ENCODE measurements around the gene PPIL4. TPM values are rescaled to one million over a fixed set of nuclear protein-coding genes. Genes with fewer than 3 reads are reported as not detected.

PPIL4 gene
- total RNA-seq, 1 experiment from 2014 or later = 43.0 TPM

- ChIA-PET CTCF (no interaction called here), POLR2A (ENCODE audit: low non-redundant PET) (no interaction called here)
- H3K4me1 ChIP-seq (ENCODE audit: insufficient read depth, low read length, poor library complexity, severe bottlenecking) = peaks cover 7% of the 10 kb centered on the region
- no peak for DNase-seq (ENCODE audit: low spot score)
- intact Hi-C loops (cut with micrococcal nuclease; ENCODE audit: unreplicated experiment) = no loop called here
- H3K9me3 ChIP-seq (ENCODE audit: low read depth, low read length, poor library complexity, severe bottlenecking) = no peaks in the 10 kb centered on the region
- no peak for TF ChIP-seq EZH2 (IDR thresholded peaks at IDR 0.05; ENCODE audit: borderline replicate concordance, low read depth, low read length, poor library complexity, severe bottlenecking)
- TF ChIP-seq, protein P1, sequence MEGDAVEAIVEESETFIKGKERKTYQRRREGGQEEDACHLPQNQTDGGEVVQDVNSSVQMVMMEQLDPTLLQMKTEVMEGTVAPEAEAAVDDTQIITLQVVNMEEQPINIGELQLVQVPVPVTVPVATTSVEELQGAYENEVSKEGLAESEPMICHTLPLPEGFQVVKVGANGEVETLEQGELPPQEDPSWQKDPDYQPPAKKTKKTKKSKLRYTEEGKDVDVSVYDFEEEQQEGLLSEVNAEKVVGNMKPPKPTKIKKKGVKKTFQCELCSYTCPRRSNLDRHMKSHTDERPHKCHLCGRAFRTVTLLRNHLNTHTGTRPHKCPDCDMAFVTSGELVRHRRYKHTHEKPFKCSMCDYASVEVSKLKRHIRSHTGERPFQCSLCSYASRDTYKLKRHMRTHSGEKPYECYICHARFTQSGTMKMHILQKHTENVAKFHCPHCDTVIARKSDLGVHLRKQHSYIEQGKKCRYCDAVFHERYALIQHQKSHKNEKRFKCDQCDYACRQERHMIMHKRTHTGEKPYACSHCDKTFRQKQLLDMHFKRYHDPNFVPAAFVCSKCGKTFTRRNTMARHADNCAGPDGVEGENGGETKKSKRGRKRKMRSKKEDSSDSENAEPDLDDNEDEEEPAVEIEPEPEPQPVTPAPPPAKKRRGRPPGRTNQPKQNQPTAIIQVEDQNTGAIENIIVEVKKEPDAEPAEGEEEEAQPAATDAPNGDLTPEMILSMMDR (conservative IDR thresholded peaks at IDR 0.05; ENCODE audit: low read depth, low read length) = no peak
- H3K36me3 ChIP-seq (ENCODE audit: insufficient read depth, low read length, poor library complexity, severe bottlenecking) = no peaks in the 10 kb centered on the region
- H3K4me3 ChIP-seq (ENCODE audit: low read depth, low read length, poor library complexity, severe bottlenecking) = no peak overlapping the region
- H3K27me3 ChIP-seq (replicated peaks; ENCODE audit: insufficient read depth, low read depth, low read length, poor library complexity) = no peaks in the 10 kb centered on the region
- H3K27ac ChIP-seq (ENCODE audit: low read depth, low read length, poor library complexity, severe bottlenecking) = no peak overlapping the region
- BruUV-seq (replicated peaks) = no TSS peak
Observed at GRCh38 chr6:149457316-149457884, 88.4 kb downstream of the PPIL4 start.

GRCh38 chr6:149456311-149457021, 89.4 kb downstream of the PPIL4 start:
- Histone ChIP-seq H3K4me1 (ENCODE audit: insufficient read depth, low read length, poor library complexity, severe bottlenecking) (peaks cover 7% of the 10 kb centered on the region), H3K27ac (ENCODE audit: low read depth, low read length, poor library complexity, severe bottlenecking) (no peak overlapping the region), H3K36me3 (ENCODE audit: insufficient read depth, low read length, poor library complexity, severe bottlenecking) (no peaks in the 10 kb centered on the region), H3K9me3 (ENCODE audit: low read depth, low read length, poor library complexity, severe bottlenecking) (no peaks in the 10 kb centered on the region), H3K4me3 (ENCODE audit: low read depth, low read length, poor library complexity, severe bottlenecking) (no peak overlapping the region), H3K27me3 (replicated peaks; ENCODE audit: insufficient read depth, low read depth, low read length, poor library complexity) (no peaks in the 10 kb centered on the region)
- DNase-seq (ENCODE audit: low spot score) = no peak
- BruUV-seq (replicated peaks) = no TSS peak
- CTCF ChIA-PET = no interaction called here
- intact Hi-C loops (cut with micrococcal nuclease; ENCODE audit: unreplicated experiment) = no loop called here
- TF ChIP-seq EZH2 (IDR thresholded peaks at IDR 0.05; ENCODE audit: borderline replicate concordance, low read depth, low read length, poor library complexity, severe bottlenecking) = no peak
- TF ChIP-seq, protein P1 (conservative IDR thresholded peaks at IDR 0.05; ENCODE audit: low read depth, low read length) = no peak
- POLR2A ChIA-PET (ENCODE audit: low non-redundant PET) = no interaction called here

DNA sequence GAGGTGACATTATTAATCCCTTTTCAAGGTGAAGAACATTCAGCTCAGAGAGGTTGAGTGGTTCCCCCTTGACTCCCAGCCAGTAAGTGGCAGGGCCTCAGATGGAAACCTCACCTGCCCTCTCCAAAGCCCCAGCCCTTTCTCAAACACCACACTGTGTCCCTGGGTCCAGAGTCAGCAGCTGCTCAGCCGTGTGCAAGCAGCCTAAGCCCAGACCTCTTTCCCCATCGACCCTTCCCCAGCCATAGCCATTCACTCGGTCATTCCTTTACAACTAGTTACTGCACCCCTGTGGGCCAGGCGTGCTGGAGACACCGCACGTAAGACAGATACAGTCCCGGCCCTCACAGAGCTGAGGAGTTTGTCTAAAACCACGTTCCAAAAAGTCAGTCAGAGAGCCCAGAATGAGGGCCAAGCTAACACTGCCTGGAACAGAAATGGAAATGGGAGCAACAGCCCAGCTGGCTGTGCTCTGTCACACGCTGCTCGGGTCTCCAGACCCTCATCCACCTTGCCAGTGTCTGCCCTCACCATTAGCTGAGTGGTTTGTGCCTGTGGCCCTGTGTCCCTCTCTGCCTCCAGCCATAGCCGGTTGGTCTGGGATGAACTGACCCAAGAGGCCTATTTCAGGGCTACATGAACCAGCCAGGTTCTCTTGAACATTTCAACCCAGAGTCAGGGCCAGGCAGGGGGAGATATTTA, 90.7 kb downstream of the PPIL4 start:
- no peak for DNase-seq (ENCODE audit: low spot score)
- no peaks in the 10 kb centered on the region for H3K36me3 ChIP-seq (ENCODE audit: insufficient read depth, low read length, poor library complexity, severe bottlenecking)
- no peaks in the 10 kb centered on the region for H3K9me3 ChIP-seq (ENCODE audit: low read depth, low read length, poor library complexity, severe bottlenecking)
- ChIA-PET POLR2A (ENCODE audit: low non-redundant PET) (interaction anchor here (0.6 kb wide), 1 partner anchor 58 kb away, joined by 4 read pairs; no protein-coding TSS in a partner anchor), CTCF (no interaction called here)
- no peak for TF ChIP-seq EZH2 (IDR thresholded peaks at IDR 0.05; ENCODE audit: borderline replicate concordance, low read depth, low read length, poor library complexity, severe bottlenecking)
- TF ChIP-seq, protein P1 (conservative IDR thresholded peaks at IDR 0.05; ENCODE audit: low read depth, low read length) = no peak
- no peak overlapping the region for H3K27ac ChIP-seq (ENCODE audit: low read depth, low read length, poor library complexity, severe bottlenecking)
- peaks cover 7% of the 10 kb centered on the region for H3K27me3 ChIP-seq (replicated peaks; ENCODE audit: insufficient read depth, low read depth, low read length, poor library complexity)
- H3K4me3 ChIP-seq (ENCODE audit: low read depth, low read length, poor library complexity, severe bottlenecking) = no peak overlapping the region
- peaks cover 7% of the 10 kb centered on the region for H3K4me1 ChIP-seq (ENCODE audit: insufficient read depth, low read length, poor library complexity, severe bottlenecking)
- intact Hi-C loops (cut with micrococcal nuclease; ENCODE audit: unreplicated experiment) = no loop called here
- no TSS peak for BruUV-seq (replicated peaks)

Other genes starting within 250 kb of the PPIL4 start
- 49.3 and 52.2 TPM in 2 replicates for gene TAB2, start 228.3 kb downstream of the PPIL4 start, total RNA-seq (2021)
- 1.9 and 2.8 TPM in 2 replicates for gene SUMO4, start 145.8 kb downstream of the PPIL4 start, total RNA-seq (2021)
- 0.30 and 0.33 TPM in 2 replicates for gene ZC3H12D, start 61.0 kb downstream of the PPIL4 start, total RNA-seq (2021)
- 24.0 and 29.7 TPM in 2 replicates for gene GINM1, start 20.3 kb upstream of the PPIL4 start, total RNA-seq (2021)
- gene KATNA1, start 102.7 kb upstream of the PPIL4 start, total RNA-seq (2021) = 28.3 and 28.7 TPM in 2 replicates
- 35.2 and 39.6 TPM in 2 replicates for gene LATS1, start 172.1 kb upstream of the PPIL4 start, total RNA-seq (2021)
- 87.0 and 88.5 TPM in 2 replicates for gene NUP43, start 200.5 kb upstream of the PPIL4 start, total RNA-seq (2021)
- 110 and 115 TPM in 2 replicates for gene PCMT1, start 203.7 kb upstream of the PPIL4 start, total RNA-seq (2021)

Data from A673 (cell line).